NCI-H82 treated with DMSO at 0.1 percent for 48 hours (cell line): ENCODE results near the gene PTPRE.

ENCODE experiments used
- DNase-seq: peaks from one replicate; lab custom pipeline; 2025; ENCODE audit not compliant: unreplicated experiment; lab: John Stamatoyannopoulos, UW

Gene PTPRE

GRCh38 chr10:128043259-128044045 lies 136.5 kb downstream of the PTPRE start:
- no peak for DNase-seq

GRCh38 chr10:128044186-128044585 lies 137.3 kb downstream of the PTPRE start:
- no peak for DNase-seq

DNA sequence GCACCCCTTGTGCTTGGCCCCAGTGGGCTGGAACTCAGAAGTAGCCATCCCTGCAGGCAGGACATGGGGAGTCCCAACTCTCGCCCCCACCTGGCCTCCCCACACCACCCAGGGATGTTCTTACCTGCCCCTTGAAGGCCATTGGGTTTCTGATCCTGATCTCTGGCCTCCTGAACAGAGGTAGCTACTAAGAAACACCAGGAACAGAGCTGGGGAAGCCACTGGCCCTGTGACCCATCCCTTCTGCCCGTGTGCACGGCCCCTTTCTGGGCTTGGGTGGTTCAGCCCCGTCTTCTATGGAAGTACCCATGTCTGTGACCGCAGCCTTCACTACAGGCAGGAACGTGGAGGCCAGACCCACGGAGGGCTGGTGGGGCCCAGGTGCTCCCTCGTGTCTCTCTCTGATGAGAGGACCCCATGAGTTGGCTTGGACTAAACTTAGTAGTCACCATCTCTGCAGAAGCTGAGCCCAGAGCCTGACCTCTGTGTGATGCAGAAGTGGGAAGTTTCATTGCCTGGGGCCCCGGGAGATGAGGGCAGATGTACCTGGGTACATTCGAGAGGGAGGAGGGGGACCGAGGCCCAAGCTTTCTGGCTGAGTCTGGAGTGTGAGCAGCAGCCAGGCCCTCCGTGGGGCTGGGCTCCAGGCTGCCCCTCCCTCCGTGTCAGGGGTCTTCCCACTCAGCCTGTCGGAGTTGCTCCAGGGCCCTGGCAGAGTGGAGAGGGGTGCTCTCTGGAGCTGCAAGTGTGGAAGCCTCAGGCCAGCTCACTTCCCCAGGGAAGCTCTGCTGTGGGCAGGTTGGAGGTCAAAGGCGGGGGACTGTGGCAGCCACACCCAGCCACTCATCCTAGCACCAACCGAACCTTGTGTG lies 138.3 kb downstream of the PTPRE start:
- no peak for DNase-seq

- DNase-seq, result no peak
Measured at GRCh38 chr10:128045833-128046120, 138.9 kb downstream of the PTPRE start.

GRCh38 chr10:128046156-128046952 lies 139.5 kb downstream of the PTPRE start:
- no peak for DNase-seq

DNA sequence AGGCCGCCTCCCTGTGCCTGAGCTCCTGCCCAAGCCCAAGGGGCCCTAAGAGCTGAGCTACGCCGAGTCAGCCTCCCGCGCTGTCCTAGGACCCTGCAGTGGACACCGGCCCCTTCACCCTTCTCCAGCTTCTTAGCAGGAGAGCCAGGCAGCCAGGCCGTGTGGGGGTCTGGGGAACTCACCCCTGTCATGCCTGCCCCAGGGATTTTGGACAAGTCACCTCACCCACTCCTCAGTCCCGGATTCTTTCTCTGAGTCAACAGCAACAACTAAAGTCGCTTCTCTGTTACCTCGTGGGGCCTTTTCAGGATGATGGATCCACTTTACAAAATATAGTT lies 140.0 kb downstream of the PTPRE start:
- no peak for DNase-seq

GRCh38 chr10:128047351-128047750 lies 140.4 kb downstream of the PTPRE start:
- no peak for DNase-seq

- no peak for DNase-seq
Measured at GRCh38 chr10:128047991-128048818, 141.3 kb downstream of the PTPRE start.

- DNase-seq, result no peak
Measured at GRCh38 chr10:128048819-128049210, 141.9 kb downstream of the PTPRE start.

GRCh38 chr10:128049226-128050120 lies 142.6 kb downstream of the PTPRE start:
- DNase-seq, result no peak

DNA sequence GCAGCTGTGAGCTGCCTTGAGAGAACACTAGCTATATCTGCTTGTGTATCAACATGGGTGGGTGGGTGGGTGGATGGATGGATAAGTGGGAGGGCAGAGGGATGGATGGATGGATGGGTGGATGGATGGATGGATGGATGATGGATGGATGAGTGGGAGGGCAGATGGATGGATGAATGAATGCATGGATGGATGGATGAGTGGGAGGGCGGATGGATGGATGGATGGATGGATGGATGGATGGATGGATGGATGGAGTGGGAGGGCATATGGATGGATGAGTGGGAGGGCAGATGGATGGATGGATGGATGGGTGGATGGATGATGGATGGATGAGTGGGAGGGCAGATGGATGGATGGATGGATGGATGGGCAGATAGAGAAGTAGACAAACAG lies 143.2 kb downstream of the PTPRE start:
- no peak for DNase-seq

- no peak for DNase-seq
Measured at GRCh38 chr10:128050936-128051335, 144.0 kb downstream of the PTPRE start.

- DNase-seq, result no peak
Measured at GRCh38 chr10:128051548-128051947, 144.6 kb downstream of the PTPRE start.

GRCh38 chr10:128052696-128053095 lies 145.8 kb downstream of the PTPRE start:
- no peak for DNase-seq

GRCh38 chr10:128053356-128053755 lies 146.5 kb downstream of the PTPRE start:
- DNase-seq, result no peak

DNA sequence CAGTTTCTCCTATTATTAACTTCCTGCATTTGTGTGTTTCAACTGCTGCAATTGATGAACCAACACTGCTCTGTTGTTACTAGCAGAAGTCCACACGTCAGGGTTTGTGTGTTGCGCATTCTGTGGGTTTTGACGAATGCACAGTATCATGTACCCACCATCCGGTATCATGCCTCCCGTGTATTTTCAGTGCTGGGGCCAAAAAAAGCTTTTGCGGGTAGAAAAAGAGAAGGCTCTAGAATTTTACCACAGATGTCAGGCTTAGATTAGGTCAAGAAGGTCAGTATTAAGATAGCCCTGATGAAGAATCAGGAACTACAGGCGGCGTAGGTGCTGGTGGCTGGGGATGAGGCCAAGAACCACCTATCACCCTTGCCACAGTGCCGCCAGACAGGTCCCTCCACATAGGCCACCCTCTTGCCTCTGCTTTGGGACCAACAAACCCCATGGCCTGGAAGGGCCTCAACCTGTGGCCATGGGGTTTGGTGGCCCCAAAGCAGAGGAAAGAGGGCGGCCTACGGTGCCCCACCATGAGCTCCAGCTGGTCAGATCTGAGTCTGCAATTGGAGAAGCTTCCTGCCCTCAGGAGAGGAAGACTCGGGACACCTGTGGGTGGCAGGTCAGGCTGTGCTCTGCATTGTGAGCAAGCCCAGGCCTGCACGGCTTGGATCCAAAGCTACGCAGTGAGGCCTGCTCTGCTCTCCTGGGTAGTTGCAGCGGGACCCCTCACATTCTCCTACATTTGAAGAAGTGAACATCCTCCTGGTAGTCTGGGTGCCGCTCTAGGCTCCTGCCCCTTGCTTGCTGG lies 147.5 kb downstream of the PTPRE start:
- no peak for DNase-seq

DNA sequence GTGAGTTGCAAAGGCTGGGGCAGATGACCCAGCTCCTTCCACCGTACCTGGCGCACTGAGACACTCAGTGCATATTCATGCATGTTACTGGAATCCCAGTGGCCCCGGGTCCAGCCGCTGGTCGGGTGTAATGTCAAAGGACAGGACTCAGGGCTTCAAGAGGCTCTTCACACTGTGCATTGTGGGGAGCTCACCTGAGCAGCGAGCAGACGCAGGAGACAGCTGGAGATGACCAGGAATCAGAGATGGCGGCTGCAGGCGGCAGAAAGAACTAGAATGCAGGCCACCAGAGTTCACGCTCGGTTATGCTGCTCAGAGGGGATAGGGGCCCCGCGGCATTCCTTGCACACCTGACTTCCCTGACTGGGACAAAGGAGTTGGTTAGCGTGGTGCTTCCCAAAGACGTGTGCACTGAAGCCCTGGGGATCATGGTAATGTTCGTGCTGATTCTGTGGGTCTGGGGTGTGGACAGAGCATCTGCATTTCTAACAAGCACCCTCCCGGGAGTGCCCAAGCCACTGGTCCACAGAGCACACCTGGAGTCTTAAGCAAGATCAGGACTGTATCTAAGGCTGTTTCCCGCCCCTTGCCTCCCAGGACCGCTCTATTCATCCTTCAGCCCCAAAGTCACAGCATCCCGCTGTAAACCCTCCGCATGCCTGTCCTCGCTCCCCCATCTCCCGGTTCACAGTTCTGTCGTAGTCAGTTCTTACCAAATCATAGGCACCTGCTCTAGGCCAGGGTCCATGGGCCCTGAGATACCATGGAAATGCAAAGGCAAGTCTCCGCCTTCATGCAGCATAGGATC lies 148.4 kb downstream of the PTPRE start:
- DNase-seq, result no peak
